ENCODE data around the gene AFAP1L2. TPM values are rescaled to one million over a fixed set of nuclear protein-coding genes. Genes with fewer than 3 reads are reported as not detected.

Gene AFAP1L2
- total and polyA plus RNA-seq, 9 of the 15 experiments (the other 6 are each of a cell fraction or from before 2014, with no cell fraction given), result 0.07 TPM; not detected in 8

- Histone ChIP-seq H3K27ac (ENCODE audit: extremely low read depth, low read depth, low read length) (no peak overlapping the region), H4K20me1 (replicated peaks; ENCODE audit: control insufficient read depth, insufficient read depth, low read length) (no peaks in the 10 kb centered on the region; the same call in 1 of the 2 replicates), H3K4me3 (no peak overlapping the region), H3K79me2 (ENCODE audit: control insufficient read depth, insufficient read depth, low read length) (no peaks in the 10 kb centered on the region), H3K9me3 (replicated peaks; ENCODE audit: control insufficient read depth, insufficient read depth, low read depth, low read length) (no peaks in the 10 kb centered on the region), H3K9me1 (ENCODE audit: control insufficient read depth, insufficient read depth, low read length) (no peaks in the 10 kb centered on the region), H2AFZ (ENCODE audit: low read depth, low read length) (no peak overlapping the region), H3K4me1 (replicated peaks in 1 of 2; ENCODE audit: control insufficient read depth in 2 of 2, insufficient read depth in 2 of 2, low read length in 2 of 2) (peaks cover 0 to 6% of the 10 kb centered on the region in 2 experiments; a peak in 2 of 5 replicates), H3K9ac (ENCODE audit: insufficient read depth in 1 of 2, low read depth in 2 of 2, low read length in 2 of 2) (no peak overlapping the region), H3K36me3 (ENCODE audit: control insufficient read depth, insufficient read depth, low read length) (no peaks in the 10 kb centered on the region), H3K27me3 (ENCODE audit: control insufficient read depth in 2 of 2, insufficient read depth in 2 of 2, low read length in 2 of 2) (peaks cover 0 to 16% of the 10 kb centered on the region in 2 experiments; a peak in 3 of 5 replicates), H3K4me2 (ENCODE audit: insufficient read depth, low read length) (no peak overlapping the region)
- ChIA-PET CTCF (ENCODE audit: low intra/inter-chr PET ratio) (no interaction called here), POLR2A (no interaction called here)
- BruUV-seq (replicated peaks), result no TSS peak
- 12% methylated on average over 11 of the region's 44 CpGs for WGBS (ENCODE audit: insufficient coverage, low coverage, missing lambda C conversion rate)
- in situ Hi-C loops (cut with MboI) (no loop called here), intact Hi-C loops (cut with micrococcal nuclease) (no loop called here)
- no peak for DNase-seq (ENCODE audit: extremely low read depth in 1 of 4, low spot score in 3 of 4)
- no peak for ATAC-seq
- no peak for FAIRE-seq
- no peak for TF ChIP-seq WHSC1 (IDR thresholded peaks at IDR 0.05; ENCODE audit: low read length)
- TF ChIP-seq ZNF280A (IDR thresholded peaks at IDR 0.05; ENCODE audit: low read depth, partially characterized antibody), result no peak
- TF ChIP-seq RAD21 (CRISPR knock-in tag; conservative IDR thresholded peaks at IDR 0.05 in 1 of 2, IDR thresholded peaks at IDR 0.05 in 1 of 2), result no peak
- TF ChIP-seq ZNF146 (CRISPR knock-in tag; IDR thresholded peaks at IDR 0.05; ENCODE audit: unreplicated experiment), result no peak
- TF ChIP-seq BRD4 (IDR thresholded peaks at IDR 0.05), result no peak
- no peak for TF ChIP-seq NR2C1 (IDR thresholded peaks at IDR 0.05)
- no peak for TF ChIP-seq NR2C1 (tag; IDR thresholded peaks at IDR 0.05)
- TF ChIP-seq BDP1 (IDR thresholded peaks at IDR 0.05; ENCODE audit: insufficient read depth, insufficient read length), result no peak
- no peak for TF ChIP-seq TAF7 (tag; IDR thresholded peaks at IDR 0.05)
- no peak for TF ChIP-seq ZNF282 (CRISPR knock-in tag; IDR thresholded peaks at IDR 0.05)
- no peak for TF ChIP-seq KAT2B (IDR thresholded peaks at IDR 0.05; ENCODE audit: low read depth, low read length)
- TF ChIP-seq BACH1 (tag; IDR thresholded peaks at IDR 0.05), result no peak
- no peak for TF ChIP-seq BRF2 (IDR thresholded peaks at IDR 0.05; ENCODE audit: borderline replicate concordance, insufficient read depth, insufficient read length)
- no peak for TF ChIP-seq FOXO4 (CRISPR knock-in tag; IDR thresholded peaks at IDR 0.05)
- TF ChIP-seq SNAPC5 (CRISPR knock-in tag; IDR thresholded peaks at IDR 0.05), result no peak
- TF ChIP-seq CTCF (IDR thresholded peaks at IDR 0.05 in 2 of 3, conservative IDR thresholded peaks at IDR 0.05 in 1 of 3; ENCODE audit: insufficient read depth in 2 of 3, low read depth in 1 of 3, low read length in 3 of 3), result no peak
Observed at GRCh38 chr10:114403541-114404161, 651 bp downstream of the AFAP1L2 start.

Data from K562 (cell line).